ENCODE measurements around the gene PRKAG2.
"Not testable (repeated sequence)": the region's sequence is repeated elsewhere in the genome, so short reads cannot be mapped to it uniquely, and the experiment has no call there.

PRKAG2 gene

DNA sequence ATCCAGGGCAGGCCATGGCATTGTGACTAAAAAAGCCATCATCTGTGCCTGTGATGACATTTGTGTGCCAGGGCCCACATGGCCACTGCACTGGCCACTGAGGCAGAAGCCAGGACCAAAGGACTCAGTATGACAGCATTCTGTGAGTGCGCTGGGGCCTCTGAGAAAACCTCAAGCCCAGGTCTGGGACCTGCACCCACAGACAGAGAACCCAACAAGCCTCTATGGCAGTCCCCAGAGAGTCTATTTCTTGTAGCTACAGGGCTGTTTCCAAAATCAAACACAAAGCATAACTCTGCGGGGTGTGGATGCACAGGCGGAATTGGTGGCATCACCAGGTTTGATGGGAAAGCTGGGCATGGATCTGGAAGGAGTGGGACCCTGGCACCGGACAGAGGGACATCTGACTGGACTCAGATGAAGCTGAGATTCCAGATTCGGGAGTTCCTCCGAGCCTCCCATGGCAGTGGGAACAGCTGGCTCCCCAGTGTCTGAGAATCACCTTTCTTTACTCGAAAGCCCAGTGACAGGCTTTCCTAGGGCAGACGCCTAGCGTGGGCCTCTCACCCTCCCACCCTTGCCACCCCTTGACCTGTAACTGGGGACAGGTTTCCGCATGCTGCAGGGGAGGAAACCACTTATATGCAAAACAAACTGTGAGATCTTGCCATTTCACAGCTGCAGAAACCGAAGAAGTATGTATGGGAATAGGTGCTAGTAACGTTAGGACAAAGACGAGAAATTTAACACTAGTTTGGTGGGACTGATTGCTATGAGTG, 286.7 kb downstream of the PRKAG2 start:
- no peak for DNase-seq (ENCODE audit: low spot score)

DNA sequence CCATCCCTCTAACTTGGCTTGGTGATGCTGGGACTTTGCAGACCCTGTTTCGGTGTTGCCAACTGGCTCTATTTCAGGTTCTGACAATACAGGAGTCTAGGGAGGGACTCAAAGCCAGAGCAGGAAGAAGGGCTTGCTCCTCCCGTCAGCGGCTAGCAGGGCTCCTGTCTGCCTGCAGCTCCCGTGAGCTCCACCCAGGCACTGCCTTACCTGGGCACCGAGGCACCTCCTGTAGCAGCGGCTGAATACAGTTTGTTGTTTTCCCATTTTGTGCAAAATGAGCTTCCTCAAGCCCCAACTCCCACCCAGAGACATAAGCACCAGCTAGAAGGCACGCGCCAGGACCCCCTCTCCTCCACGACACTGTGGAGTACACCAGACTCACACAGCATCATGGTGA, 287.9 kb downstream of the PRKAG2 start:
- no peak for DNase-seq (ENCODE audit: low spot score)

DNA sequence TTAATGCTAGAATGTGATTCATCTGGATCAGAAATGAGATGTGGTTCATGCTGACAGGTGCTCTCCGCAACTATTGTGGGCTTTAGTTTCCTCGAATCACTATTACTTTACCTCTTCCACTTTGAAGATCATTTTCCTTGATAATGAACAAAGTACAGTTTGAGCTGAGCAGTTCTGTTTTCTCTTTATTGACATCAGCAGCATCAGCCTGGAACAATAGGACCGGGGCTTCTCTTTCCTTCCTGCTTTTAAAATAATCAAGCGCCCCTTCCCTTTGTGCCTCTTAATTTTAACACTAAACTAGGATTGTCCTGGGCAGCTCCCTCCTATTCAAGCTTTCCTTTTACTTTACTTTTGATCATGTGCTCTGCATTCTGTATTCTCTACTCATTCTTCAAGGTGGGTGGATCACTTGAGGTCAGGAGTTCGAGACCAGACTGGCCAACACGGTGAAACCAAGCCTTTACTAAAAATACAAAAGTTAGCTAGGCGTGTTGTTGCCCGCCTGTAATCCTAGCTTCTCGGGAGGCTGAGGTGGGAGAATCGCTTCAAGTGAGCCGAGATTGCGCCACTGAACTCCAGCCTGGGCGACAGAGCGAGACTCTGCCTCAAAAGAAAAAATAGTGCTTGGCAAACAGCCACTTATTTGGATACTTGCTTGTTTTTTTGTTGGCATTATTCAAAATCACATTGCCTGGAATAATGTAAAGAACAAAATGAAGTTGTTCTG, 290.2 kb downstream of the PRKAG2 start:
- DNase-seq (ENCODE audit: low spot score), result no peak

DNA sequence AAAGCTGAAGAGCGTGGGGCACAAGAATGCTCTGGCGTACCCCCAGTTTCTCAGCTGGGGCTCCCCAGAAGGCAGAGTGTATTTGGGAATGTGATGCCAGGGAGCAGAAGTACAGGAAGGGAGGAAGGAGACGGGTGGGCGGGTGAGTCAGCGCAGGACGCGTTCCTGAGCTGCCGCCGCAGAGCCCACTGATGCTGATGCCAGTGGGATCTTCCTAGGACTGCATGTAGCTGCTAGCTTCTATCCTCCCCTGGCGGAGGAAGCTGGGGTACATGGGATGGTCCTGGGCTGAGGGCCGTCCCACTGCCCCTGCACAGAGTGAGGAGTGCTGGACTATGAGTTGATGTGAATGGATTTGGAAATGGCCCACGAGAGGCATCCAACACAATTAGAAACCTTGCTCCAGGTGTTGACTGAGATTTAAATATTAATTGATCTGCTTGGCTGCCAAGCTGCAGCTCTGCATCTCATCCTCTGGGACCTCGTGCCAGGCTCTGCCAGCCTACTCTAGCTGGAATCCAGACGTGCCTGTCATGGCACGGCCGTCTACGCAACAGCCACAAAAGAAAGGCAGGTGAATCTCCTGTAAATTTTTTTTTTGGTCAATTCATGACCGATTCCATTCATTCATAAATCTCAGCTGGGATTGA, 291.0 kb downstream of the PRKAG2 start:
- DNase-seq (ENCODE audit: low spot score), result no peak

DNA sequence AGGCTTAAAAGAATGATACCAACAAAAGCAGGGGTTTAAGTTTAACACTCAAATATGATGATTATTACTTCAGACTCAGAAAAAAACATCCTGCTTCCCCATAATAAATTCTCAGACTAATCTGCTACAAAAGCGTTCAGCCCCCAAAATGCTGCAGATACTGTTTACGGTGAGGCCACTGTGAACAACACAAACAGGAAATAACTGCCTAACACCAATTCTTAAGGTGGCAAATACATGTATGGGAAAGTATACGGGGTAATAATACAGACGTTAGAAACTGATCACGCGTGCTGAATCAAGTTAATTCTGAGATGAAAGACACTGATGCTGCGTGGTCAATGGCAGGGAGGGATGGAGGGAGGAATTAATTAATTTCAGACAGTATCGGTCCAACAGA, 295.2 kb downstream of the PRKAG2 start:
- DNase-seq (ENCODE audit: low spot score), result no peak

DNA sequence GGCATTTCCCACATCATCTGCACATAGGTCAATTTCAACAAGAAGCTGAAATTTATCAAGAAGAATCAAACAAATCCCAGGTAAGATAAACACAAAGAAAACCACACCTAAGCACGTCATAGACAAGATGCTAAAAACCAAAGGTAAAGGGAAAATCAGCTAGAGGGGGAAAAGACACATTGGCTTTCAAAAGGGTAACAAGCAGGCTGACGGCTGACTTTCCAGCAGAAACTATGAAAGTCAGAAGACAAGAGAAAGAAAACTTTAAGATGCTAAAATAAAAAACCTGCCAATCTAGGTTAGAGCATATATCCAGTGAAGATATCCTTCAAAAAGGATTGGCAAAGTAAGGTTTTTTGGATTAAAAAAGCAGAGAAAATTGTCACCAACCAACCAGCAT, 297.3 kb downstream of the PRKAG2 start:
- no peak for DNase-seq (ENCODE audit: low spot score)

DNA sequence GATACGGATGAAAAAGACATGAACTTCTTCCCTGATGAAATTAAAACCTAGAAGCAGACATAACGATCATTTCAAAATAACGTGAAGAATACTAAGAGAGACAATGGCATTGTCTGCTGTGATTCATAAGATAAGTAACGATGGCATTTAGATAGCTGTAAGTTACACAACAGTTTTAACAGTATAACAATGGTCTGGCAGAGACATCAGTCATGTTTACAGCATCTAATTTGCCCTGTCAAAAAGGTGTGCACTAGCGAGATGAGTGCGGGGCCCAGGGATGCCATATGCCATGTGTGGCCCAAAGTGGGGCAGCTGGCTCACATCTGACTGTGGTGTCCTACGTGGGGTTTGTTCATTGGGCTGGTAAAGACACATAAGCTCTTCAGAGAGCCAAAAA, 301.5 kb downstream of the PRKAG2 start:
- DNase-seq (ENCODE audit: low spot score), result no peak

DNA sequence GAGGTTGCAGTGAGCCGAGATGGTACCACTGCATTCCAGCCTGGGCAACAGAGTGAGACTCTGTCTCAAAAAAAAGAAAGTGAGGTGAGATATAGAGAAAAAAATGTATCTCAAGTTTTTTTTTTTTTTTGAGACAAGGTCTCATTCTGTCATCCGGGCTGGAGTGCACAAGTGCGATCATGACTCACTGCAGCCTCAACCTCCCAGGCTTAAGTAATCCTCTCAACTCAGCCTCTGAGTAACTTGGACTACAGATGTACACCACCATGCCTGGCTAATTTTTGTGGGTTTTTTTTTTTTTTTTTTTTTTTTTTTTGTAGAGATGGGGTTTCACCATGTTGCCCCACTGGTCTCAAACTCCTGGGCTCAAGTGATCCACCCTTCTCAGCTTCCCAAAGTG, 303.9 kb downstream of the PRKAG2 start:
- DNase-seq (ENCODE audit: low spot score), result not testable (repeated sequence)

DNA sequence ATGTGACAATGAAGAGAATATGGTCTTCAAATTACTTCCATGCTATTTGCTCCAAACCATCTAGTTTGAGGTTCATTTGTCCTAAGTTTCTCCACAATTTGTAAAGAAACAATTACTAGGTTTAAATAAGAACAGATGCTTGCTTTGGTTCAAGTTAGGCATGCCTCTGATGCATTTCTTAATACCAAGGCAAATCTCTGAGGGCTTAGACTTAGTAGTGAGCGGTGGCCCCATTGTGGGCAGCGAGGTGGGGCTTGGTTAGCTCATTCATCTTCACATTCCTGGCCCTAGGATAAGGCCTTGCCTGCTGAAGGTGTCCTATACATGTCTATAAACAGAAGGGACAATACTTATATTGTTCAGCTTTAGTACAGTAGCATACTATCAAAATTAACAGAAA, 304.8 kb downstream of the PRKAG2 start:
- DNase-seq (ENCODE audit: low spot score), result no peak

DNA sequence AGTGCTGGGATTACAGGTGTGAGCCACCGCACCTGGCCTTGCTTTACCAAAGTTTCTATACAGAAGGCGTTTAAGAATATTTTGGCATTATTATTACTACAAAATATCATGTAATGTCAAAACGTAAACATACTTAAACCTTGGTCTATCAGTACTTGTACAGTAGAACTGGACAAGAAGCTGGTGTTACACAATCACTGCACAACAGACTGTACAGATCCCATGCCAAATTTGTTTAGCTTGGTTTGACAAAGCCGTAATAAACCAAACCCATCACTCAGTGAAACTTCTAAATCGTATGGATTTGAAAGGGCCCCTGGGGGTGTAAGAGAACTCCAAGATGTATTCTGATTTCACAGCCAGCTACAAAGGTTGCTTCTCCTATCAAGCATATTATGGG, 305.4 kb downstream of the PRKAG2 start:
- DNase-seq (ENCODE audit: low spot score), result no peak

DNA sequence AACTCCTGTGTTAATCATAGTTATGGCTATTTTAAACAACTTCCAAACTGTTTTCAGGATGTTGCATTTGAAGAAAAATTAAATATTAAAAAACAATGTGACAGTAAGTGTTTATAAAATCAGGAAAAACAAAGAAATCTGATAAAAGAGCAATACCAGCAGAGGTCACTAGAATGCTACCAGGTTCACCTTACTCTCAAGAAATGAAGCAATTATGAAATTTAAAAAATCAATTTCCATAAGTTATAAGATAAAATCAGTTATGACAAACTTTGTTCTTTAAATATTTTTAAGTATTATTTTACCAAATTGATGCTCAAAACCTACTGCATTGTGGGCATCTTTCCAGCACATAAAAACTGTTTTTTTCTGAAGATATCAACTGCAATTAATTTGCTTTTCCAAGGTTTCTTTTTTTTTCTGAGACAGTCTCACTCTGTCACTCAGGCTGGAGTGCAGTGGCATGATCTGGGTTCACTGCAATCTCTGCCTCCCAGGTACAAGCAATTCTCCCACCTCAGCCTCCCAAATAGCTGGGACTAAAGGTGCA, 306.5 kb downstream of the PRKAG2 start:
- DNase-seq (ENCODE audit: low spot score), result no peak

DNA sequence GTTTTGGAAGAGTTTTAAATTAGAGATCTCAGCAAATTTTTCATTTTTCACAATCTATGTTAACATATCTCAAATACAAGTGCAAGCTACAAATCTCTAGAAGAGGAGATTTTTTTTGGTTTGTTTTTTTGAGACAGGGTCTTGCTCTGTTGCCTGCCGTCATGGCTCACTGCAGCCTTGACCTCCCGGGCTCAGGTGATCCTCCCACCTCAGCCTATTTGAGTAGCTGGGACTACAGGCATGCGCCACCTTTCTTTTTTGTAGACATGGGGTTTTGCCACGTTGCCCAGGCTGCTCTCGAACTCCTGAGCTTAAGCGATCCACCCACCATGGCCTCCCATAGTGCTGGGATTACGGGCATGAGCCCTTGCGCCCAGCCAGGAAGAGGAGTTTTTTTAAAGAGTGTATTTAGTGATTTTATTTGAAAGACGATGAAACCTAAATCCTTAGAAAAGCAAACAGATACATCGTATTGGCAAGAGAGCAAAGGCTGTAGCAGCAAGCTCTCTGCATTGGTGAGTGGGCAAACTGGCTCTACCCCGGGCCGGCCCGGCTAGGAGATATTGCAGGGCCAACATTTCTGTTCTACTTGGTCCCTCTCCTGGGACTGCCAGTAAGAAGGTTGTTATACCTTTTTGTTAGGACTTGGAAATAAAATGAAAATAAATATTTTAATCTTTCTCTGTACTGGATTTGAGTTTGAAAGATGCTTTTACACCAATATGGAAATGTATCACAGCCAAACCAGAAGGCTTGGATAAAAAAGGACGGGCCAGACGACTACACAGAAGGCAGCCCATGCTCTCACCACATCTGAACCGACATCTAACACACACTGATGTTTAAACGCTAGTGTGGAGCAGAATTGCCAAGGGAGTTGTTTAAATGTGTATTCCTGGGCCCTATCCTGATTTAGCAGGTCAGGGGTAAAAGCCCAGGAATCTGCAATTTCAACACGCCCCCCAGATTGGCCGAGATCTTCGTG, 307.7 kb downstream of the PRKAG2 start:
- DNase-seq (ENCODE audit: low spot score), result no peak

DNA sequence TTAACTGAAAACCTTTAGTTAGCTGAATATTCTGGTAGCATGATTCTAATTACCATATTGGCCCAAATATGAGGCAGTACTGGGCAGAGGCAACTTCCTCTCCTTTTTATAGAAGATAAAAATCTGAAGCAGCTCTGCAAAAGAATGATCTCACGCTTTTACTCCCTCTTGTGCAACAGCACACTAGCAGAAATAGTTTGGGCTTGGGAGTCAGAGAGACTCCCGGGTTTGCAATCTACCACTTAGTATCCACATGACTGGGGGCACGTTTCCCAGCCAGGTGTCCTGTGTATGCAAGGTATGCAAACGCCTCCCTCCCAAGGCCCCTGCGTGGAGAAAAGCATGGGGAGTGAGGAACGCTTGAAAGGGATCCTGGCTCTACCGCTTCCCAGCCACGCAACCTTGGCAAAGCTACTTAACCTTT, 310.0 kb downstream of the PRKAG2 start:
- DNase-seq (ENCODE audit: low spot score), result no peak

DNA sequence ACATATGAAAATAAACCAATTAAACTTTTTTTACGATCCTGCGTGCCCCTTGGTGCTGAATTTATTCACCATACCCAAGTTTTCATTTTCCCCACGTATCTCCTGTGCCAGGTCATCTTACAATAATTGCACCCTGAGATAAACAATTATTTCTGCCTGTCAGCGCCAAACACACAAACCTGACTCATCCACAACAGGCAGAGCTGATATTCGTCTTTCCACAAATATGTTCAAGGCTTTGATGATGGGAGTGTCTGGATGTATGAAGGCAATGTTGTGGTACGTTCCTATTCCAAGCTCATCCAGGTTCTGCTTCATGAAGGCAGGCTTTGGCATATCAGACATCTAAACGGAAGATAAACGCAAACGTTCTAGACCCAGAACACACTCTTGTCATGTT, 311.4 kb downstream of the PRKAG2 start:
- DNase-seq (ENCODE audit: low spot score), result no peak

DNA sequence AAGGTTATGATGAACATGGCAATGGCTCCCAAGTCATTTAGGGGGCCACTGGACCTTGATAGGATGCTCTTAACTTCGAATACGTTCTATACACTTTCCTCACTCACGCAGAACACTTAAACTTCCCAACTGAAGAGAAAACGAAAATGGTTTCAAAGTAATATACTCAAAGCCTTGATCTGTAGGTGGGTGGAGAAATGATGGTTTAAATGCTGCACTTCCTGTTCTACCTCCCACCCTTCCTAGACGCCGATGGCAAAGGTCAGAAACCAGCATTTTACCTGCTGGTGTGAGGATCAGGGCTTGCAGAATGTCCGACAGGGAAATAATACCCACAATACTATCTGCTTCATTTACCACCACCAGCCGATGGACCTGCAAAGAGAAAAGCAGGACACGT, 316.7 kb downstream of the PRKAG2 start:
- DNase-seq (ENCODE audit: low spot score), result no peak

DNA sequence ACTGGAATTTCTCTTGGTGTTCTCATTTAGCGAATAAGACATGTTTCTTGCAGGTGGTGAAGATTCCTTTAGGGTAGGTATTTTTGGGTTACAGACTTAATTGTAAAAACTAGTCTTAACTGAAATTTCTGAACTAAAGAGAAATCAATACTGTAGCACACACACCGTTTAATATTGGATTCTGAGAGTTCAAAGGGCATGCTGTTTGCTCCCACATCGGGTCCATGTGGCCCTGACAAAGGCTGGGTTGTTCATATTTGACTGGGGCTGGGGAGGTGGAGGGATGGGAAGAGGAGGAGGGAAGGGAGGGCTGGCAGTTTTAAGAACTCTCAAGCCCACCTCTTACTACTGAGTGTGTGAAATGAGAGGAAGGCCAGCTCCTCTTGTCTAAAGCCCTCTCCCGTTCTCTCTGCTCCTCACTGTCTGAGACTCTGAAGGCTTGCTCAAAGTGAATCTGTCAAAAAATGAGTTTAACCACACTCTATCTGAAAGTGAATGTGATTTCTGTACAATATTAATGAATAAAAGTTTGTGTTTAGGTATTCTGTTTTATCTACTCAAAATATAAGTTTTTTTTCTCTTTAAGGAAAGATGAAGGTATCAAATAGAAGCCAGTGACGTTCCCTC, 317.2 kb downstream of the PRKAG2 start:
- DNase-seq (ENCODE audit: low spot score), result no peak

DNA sequence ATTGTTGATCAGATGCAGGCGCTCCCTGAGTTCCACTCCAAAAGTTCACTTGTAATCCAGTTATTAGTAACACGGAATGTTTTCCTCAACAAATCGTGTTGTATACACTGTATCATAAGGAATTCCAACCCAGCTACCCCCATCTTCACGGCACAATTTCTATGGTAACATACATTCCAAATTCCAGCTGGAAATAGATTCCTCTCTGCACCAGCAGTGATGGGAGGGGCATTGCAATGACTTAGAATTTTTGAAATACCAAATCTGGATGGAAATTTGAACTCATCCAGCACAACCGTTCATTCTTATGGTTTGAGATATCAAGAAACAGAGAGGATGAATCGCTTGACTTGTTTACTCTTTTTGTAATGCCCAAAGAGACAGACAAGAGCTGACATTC, 318.3 kb downstream of the PRKAG2 start:
- no peak for DNase-seq (ENCODE audit: low spot score)

DNA sequence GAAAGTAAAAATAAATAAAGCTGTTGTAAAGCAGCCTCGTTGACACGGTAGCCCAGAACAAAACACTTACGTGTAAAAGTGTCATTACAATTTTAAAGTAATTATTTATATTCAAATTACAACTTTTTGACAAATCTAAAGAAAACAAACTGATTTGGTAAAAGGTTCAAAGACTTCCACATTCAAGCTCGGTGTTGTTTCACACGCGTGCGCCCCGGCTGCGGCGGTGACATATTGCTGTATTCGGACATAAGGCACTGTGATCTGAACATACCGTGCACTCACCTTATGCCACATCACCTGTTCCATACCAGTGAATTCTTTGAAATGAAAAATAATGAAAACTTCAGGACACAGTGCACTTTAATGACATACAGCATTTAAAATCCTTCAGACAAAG, 320.3 kb downstream of the PRKAG2 start:
- DNase-seq (ENCODE audit: low spot score), result no peak

DNA sequence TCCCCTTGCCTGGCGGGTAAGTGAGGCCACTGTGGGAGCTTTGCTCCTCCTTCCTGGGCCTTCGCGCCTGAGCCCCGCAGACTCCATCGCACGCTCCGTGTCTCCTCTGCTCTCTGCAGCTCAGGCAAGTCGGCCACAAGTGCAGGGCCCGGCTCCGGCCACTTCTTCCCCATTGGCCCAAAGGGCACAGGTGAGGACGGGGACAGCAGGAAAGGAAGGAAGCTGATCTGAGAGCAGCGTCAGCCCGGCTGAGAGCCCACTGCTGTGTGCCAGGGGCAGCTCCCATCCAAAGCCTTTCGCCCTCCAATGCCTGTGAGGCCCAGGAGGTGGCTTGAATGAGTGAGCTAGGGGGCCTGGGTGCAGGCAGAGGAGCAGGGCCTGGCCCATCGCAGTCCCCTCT, 323.6 kb downstream of the PRKAG2 start:
- DNase-seq (ENCODE audit: low spot score), result no peak

DNA sequence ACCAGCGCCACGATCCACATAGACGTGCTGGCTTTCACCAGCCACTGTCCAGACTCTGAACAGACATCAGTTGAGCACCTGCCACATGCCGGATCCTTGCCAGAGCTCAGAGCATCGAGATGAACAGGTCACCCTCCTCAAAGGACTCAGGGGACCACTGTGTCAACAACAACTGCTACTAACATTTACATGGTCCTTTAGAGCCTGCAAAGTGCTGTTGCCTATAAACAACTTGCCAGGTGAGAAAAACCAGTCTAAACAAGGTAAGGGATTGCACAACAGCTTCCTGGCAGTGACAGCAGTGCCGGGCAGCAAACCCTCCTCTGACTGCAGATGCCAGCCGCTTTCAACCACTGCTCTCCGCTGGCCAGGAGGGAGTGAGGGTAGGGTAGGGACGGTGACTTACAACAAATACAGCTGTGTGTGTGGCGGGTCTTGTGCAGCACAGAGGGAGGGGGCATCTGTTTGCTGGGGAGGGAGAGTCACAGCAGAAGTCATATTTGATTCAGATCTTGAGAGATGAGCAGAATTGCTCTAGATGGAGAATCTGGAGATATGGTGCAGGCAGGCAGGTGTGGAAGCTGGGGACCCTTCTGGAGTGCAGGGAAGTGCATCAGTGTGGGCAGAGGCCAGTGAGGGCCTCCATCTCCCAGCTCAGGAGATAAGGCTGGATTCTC, 324.4 kb downstream of the PRKAG2 start:
- DNase-seq (ENCODE audit: low spot score), result no peak

DNA sequence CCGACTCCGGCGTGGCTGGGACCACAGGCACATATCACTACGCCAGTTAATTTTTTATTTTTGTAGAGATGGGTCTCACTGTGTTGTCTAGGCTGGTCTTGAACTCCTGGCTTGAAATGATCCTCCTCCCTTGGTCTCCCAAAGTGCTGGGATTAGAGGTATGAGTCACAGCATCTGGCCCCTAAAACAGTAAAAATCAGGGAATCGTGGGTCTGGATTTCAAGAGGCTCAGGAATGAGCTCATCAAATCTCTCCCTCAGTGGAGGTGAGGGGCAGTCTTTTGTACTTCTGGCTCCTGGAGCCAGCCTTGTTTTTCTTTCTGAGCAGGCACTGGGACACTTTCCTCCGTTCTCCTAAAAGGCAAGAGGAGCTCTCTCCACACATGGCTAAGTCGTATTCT, 325.1 kb downstream of the PRKAG2 start:
- no peak for DNase-seq (ENCODE audit: low spot score)
